Astrocyte of the spinal cord (primary cell): ENCODE results near the gene DNAH14.

Experiments used
- DNase-seq: peaks from one replicate; pipeline ENCODE4 v3.0.0; 2011; ENCODE audit warnings: low read depth, low spot score
- H3K4me3 ChIP-seq: 2 replicates; pipeline ENCODE4 v1.5.1; 2011; ENCODE audit warnings: low read depth, mild to moderate bottlenecking, low read length, moderate library complexity
- in situ Hi-C: cut with HindIII; loops from 2 replicates; pipeline ENCODE4 v1.10.0; 2017; ENCODE audit warnings: low sequenced_read_pairs
- TF ChIP-seq, protein P1 (sequence below): IDR thresholded peaks from 2 replicates; pipeline ENCODE4 v1.5.1; 2012; ENCODE audit warnings: low read depth, mild to moderate bottlenecking, low read length, inconsistent platforms

The DNAH14 gene

GRCh38 chr1:225440380-225441221 is 511.1 kb downstream of the DNAH14 start:
- no peak for DNase-seq
- in situ Hi-C loops: no loop called here
- H3K4me3 ChIP-seq: no peak overlapping the region
- TF ChIP-seq, protein P1, sequence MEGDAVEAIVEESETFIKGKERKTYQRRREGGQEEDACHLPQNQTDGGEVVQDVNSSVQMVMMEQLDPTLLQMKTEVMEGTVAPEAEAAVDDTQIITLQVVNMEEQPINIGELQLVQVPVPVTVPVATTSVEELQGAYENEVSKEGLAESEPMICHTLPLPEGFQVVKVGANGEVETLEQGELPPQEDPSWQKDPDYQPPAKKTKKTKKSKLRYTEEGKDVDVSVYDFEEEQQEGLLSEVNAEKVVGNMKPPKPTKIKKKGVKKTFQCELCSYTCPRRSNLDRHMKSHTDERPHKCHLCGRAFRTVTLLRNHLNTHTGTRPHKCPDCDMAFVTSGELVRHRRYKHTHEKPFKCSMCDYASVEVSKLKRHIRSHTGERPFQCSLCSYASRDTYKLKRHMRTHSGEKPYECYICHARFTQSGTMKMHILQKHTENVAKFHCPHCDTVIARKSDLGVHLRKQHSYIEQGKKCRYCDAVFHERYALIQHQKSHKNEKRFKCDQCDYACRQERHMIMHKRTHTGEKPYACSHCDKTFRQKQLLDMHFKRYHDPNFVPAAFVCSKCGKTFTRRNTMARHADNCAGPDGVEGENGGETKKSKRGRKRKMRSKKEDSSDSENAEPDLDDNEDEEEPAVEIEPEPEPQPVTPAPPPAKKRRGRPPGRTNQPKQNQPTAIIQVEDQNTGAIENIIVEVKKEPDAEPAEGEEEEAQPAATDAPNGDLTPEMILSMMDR: no peak

GRCh38 chr1:225441314-225442122 is 512.0 kb downstream of the DNAH14 start:
- in situ Hi-C loops: no loop called here
- no peak for DNase-seq
- TF ChIP-seq, protein P1: peak; percentile 41
- H3K4me3 ChIP-seq: no peak overlapping the region

DNA sequence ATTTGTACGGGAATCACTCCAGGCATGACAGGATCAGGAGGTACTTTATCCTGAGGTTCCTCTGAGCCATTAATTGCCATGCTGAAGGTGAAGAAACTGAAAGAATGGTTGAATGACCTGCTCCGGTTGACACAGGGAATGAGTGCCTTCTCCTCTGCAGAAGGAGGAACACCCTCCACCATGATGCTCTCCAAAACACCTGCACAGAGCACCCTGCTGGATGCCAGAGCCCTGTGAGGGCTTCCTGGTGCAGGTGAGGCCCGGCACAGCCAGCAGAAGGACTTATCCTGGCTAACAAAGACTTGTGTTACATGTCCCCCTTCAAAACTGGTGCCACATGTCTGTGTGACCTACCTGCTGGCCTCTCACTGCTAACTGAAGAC is 512.6 kb downstream of the DNAH14 start:
- H3K4me3 ChIP-seq: no peak overlapping the region
- no peak for DNase-seq
- TF ChIP-seq, protein P1: no peak
- in situ Hi-C loops: no loop called here

GRCh38 chr1:225445639-225446594 is 516.4 kb downstream of the DNAH14 start:
- no peak overlapping the region for H3K4me3 ChIP-seq
- in situ Hi-C loops: no loop called here
- no peak for DNase-seq
- TF ChIP-seq, protein P1: no peak

DNA sequence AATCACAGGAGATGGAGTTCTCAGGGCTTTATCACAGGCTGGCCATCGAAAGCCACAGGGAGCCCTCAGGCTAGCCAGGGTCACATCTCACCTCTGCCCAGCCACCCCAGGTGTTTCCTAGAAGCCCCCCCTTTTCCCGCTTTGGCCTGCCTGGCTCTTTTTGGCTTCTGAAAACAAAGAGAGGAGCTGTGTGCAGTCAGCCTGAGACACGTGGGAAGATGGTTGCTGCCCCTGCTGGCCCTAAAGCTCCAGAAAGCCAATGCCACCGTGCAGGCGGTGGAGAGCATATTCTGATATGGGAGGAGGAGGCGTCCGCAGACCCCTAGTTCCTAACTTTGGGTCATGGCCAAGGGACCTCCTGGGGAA is 517.1 kb downstream of the DNAH14 start:
- no peak overlapping the region for H3K4me3 ChIP-seq
- DNase-seq: no peak
- TF ChIP-seq, protein P1: no peak
- in situ Hi-C loops: no loop called here
